Stimulated activated CD4-positive, alpha-beta T cell treated with anti-CD3 and anti-CD28 coated beads, Interleukin-15, amount 100 ng/mL, for 48 hours (primary cell): ENCODE data around the gene RAE1.

Source experiments
- DNase-seq, 2 donors: peaks; one replicate each; pipeline ENCODE4 v3.0.0-alpha.2; 2020; ENCODE audit warnings: low read depth in 2 of 2

Gene RAE1

DNA sequence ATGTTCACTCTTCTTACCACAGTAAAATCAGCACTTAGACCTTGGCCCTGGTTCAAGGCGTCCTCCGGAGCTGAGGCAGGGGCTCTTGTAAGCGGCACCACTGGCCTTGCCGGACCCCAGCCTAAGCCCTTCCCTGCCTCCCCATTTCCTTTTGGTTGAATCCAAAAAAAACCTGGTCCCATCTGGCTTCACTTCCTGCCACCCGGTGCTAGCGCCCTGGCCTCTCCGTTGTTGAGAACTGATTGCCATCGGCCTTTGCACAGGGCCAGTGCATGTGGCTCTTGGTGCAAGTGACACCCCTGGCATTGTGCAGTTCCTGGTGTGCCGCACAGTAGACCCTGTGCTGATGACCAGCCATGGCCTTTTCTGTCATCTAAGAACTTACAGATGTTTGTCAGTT, 21.1 kb downstream of the RAE1 start:
- no peak for DNase-seq

DNA sequence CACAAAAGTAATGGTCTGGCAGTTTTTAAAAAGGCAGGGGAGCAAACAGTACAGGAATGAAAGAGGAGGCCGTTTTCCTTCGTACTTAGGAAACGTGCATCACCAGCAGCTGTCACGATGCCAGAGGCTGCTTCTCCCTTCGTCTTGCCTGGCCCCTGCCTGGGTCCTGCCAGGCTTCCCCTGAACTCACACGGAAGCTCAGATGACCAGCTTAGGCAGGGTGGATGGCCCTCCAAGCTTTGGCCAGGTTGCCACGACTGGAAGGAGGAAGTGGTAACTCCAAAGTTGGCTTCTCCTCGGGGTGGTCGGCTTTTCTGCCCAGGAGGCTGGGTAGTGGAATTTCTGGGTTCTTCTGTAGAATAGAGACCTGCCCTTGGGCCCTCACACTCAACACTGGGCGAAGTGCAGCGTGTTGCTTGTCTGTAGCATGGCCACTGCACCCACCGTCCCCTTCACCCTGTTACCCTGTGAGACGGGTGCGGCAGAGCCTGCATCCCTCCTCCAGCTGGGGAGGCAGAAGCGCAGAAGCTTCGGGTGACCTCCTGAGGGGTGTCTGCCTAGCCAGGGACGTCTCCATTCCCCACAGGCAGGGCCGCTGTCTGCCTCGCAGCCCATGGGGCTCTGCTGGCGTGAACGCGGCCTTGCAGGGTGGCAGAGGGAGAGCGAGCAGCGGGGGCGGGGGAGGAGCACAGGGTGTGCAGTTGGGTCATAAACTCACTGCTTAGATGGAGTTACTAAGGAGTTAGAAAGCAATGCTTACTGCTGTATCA, 21.7 kb downstream of the RAE1 start:
- no peak for DNase-seq

DNA sequence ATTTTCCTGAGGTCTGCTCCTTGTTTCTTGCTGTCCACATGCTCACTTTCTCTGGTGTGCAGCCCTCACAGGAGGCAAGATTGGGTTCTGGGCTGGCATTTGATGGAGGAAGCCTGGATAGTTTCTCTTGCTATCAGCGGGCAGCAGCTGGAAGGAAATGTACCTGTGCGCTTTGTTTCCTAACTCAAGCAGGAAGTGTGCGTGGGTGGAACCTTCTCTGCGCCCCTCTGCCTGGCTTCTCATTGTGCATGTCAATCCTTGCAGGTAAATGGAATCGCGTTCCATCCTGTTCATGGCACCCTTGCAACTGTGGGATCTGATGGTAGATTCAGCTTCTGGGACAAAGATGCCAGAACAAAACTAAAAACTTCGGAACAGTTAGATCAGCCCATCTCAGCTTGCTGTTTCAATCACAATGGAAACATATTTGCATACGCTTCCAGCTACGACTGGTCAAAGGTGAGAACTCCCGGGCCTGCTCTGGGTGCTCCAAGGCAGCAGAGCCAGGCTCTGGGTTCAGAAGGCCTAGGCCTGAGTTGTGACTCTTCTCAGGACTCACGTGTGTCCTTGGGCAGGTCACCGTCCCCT, 23.4 kb downstream of the RAE1 start:
- DNase-seq = no peak

DNA sequence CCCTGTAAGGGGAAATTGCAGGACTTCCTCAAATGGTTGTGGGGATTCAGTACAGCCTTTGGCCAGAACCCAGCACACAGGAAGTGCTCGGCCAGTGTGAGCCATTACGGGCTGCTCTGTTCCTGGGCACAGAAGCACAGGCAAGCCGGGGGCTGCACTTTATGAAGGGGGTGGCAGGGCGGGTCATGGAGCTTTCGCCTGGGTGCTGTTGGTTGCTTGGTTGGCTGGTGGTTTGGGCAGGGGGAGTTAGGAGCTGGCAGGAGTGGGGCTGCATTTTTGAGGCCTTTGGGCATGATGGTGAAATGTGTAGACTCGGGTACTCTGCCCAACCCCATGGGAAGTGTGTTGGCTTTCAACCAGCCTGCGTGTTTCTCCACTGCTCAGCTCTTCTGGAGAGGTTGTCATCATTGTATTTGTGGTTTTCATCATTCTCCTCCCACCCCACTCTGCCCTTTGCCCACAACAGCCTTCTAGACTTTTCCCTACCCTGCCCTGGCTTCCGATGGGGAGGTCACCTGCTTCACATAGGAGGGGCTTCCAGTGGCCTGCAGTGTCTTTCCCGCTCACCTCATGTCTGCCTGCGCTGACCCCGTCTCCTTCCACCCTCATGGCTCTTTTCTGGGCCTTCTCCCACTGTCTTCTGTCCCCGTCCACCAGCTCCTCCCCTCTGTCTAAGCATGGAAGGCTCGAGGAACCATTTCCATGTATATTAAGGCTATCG, 24.0 kb downstream of the RAE1 start:
- DNase-seq = no peak

DNA sequence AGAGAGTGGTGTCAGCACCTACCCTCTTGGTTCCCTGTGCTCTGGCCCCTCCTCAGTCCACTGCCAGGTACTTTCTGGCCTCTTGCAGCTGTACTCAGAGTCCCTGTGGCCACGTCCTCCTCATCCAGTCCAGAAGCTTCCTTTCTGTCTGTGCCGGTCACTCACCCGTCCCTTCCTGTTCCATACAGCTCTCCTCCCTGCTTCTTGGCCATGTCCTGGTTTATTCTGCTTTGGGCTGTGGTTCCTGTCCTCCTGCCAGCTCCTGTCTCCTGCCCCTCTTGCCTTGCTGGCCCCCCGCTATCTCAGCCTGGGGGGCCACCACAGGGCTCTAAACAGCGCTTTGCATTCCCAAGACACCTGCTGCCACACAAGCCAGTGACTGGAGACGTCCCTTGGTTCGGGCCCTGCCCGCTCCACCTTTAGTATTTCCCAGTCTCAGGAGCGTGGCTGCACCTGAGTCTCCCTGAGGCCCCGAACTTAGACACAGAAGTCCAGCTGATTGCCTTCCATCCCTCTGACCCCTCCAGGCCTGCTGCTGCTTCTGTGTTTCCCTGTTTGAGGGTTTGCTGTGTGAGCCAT, 24.7 kb downstream of the RAE1 start:
- DNase-seq = no peak

DNA sequence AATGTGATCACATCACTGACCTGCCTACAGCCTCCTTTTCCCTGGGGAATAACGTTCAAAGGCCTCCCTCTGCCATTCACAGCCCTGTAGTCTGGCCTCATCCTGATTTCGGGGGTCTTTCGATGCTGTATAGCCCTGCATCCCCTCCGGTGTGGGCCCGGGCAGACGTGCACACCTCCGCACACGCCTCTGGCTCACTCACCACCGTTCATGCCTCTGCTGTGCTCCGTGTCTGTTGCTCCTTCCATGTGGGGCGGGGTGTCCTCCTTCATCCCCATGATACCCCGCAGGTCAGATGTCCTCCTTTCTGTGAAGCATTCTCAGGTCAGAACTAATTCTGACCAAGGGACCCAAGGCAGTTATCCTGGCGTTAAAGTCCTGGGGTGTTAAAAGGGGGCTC, 26.3 kb downstream of the RAE1 start:
- DNase-seq = no peak

DNA sequence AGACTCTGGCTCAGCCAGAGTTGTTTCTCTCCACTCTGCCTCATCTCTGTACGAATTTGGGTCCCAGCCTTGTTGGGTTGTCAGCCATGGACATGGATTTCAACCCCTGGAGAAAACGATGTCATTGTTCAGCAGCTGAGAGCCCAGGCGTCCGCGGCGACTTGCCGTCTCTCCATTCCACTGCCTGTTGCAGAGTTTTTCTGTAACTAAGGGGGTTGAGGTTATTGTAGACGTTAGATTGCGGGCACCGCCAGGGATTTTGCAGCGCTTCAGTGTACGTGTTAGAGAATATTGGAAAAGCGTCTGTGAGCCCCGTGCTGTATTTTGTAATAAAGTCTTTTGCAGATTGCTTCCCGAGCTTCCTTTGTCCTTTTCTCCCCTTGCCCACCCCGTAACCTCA, 27.1 kb downstream of the RAE1 start:
- DNase-seq = no peak

DNA sequence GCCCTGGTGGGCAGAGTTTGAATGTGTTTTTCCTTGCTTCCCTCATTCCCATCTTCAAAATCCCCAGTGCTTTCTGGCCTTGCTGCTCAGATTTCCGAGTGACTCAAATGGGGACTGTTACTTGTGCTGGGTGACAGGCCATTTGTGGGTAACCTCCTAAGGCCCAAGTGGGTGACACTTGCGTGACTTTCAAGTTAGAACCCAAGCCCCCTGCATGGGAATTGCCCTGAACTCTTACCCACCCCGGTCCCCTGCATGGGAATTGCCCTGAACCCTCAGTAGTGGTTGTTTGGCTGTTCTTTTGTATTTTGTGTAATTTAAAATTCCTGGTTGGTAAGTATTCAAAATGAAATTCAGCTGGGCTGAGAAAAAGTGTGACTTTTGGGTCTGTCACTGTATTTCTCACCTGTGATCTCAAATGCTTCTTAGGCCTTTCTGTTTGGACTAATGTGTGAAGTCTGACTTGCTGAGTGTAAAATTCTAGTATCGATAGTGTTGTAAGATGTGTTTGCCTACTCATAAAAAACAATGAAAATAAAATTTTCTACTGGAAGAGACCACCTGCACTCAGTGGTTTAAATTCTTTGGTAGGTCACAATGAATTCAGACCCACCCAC, 27.7 kb downstream of the RAE1 start:
- no peak for DNase-seq

DNA sequence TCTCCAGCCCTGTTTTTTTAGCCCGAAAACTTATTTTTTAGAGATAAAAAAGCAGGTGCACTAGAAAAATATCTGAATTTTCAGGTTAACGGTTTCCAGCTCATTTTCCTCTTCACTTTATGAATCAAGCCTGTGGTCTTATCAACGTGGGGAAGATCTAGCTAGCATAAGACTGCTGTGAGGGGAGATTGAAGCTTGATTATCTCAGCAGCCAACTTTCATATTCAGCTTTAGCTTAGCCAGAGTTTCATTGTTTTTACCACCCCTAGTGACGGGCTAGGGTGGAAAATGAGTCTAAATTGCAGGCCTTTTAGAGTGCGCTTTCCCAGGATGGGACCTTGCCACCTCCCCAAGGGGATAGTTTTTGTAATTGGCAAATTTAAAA, 28.2 kb downstream of the RAE1 start:
- no peak for DNase-seq

DNA sequence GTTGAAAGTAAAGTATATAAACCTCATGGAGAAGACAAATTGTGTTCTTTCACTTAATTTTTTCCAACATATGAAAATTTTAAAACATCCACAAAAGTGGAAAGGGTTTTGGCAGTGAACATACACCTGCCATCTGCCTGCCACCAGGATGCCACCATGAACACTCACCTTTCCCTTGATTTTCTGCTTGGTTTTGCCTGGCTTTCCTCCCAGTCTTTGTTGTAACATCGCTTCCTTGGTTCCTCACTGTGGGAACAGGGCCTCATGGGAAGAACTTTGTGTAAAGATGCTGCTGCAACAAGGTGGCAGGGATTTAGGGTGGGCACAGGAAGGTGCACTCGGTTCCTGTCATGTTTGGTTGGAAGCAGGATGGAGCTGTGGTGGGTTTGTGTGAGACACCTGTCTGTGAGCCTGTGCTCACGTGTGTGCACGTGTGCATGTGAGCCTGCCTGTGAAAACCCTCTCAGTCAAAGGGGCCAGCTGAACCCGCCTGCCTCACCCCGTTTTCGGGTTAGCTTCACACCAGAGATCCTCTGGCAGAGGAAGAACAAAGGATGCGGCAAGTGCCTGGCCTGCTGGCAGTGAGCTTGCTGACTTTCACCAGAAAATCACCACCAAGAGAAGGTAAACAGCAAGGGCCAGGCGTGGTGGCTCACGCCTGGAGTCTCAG, 29.2 kb downstream of the RAE1 start:
- DNase-seq = no peak

DNA sequence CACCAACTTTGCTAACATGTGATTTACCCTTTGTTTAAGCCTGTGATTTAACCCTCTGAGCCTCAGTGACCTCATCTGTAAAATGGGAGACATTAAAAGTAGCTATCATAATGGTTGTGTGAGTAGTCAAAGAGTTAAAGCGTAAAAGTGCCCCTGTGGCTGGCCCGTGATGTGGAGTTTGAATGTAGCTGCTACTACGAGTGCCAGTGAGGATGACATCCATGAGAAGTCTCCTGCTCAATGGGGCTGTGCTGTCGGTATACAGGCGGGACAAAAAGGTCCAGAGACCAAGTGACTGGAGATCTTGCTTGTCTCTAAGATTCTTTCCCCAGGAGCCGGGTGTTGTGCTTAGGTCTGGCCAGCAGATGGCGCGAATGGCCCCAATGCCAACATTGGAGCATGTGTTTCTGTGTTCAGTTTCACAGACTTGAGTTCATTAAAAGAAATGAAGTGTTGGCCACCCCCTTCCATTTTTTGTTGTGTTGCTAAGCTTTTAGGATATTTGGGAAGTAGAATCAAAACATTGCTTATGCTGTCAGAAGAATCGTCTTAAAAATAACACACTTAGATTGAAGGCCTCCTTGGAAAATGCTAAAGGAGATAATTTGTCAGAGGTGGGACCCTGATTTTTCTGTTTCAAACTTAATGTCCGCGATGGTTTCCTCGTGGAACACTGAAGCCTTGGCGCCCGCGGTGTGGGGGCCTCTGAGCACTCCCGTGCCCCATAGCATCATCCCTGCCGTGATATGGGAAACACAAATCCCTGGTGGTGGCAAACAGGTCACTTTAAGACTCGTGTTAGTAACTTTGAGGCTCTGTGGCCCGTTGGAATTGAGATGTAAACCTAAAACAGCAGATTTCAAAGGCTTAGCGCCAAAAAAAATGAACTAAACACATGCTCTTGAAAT, 30.8 kb downstream of the RAE1 start:
- DNase-seq = peak; percentile 68 to 74

DNA sequence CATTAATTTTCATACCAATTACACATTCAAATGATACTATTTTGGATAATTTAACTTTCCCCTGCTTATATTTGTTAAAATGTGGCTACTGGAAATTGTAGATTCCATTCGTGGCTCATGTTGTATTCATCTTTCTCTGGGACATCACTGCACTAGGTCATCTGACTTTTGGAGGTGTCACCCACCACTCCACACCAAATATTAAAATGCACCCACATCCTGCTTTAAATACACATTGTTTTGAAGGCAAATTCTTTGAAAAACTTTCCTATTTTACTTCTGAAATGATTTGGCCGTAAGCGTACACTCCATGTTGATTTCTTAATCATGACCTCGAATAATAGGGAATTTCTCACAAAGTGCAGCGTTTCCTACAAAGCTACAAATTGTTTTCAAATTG, 31.5 kb downstream of the RAE1 start:
- no peak for DNase-seq

DNA sequence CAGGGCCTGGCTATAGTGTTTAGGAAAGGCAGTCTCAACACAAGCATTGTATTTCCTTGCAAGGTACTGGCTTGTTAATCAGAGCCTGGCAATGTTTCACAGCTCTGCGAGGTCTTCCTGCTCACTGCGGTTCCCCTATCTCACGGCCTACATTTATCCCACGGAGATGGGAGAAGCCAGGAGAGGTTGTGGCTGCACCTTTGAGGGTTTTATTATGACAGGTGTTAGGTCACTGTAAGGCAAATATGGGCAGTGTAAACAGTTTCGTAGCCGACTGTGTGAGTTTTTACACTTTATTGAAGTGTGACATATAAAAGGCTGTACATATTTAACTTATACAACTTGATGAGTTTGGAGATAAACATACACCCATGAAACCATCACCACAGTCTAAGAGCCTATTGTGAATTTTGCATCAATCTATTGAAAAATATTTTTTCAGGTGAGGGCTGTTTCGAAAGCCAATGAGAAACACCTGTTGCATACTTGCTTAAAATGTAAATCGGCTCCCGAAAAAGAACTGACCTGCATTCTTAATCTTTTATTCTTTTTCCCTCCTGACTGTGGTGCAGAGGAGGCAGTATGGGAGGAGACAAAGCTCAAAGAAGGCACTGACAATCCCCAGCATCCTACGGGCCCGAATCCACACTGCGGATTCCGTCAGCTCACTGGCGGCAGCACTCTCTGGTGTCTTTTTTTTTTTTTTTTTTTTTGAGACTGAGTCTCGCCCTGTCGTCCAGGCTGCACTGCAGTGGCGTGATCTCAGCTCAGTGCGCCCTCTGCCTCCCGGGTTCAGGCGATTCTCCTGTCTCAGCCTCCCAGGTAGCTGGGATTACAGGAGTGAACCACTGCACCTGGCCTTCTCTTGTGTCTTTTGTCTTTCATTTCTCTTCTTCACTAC, 32.6 kb downstream of the RAE1 start:
- DNase-seq = no peak

DNA sequence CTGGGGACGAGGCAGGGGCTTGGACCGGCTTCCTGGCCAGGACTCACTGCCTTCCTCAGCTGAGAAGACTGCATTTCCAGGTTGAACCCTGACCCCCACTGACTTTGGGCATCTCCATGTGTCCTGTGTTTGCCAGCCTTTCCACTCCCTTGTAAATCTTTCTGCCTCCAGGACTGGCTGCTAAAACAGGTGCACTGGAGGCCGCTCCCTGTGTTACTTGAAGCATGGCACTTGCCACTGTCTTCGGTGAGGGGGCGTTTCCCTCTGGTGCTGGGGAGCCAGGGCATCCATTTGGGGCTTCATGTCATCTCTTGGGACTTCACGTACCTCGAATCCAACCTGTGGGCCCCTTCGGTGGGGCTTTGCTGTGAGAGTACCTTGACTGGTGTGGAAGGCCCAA, 33.4 kb downstream of the RAE1 start:
- DNase-seq = no peak

DNA sequence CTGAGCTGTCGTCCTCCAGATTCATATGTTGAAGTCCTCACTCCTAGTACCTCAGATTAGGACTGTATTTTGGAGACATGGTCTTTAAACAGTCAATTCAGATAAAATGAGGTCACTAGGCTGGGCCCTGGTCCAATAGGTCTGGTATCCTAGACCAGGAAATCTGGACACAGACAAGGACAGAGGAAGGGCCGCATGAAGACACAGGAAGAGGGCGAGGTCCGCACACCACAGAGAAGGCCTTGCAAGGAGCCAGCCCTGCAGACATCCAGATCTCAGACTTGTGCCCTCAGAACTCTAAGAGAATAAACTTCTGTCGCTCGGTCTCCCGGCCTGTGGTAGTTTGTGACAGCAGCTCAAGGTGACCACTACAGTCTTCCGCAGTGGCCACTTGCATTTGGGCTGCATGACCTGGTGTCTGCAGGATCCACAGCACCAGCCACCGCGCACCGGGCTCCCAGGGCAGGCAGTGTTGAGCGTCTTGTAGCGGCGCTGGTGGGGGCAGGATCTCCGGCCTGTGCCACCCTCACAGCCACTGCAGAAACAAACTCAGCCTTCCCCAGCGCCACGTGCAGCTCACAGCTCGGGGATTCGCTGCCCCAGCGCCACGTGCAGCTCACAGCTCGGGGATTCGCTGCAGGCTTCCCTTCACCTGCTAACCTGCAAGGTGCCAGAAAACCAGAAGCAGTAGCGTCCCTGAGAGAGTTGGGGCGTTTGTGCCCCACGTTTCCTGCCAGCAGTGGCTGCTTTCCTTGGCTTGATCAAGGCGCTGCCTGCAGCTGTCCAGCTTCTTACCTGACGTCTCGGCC, 34.1 kb downstream of the RAE1 start:
- no peak for DNase-seq

DNA sequence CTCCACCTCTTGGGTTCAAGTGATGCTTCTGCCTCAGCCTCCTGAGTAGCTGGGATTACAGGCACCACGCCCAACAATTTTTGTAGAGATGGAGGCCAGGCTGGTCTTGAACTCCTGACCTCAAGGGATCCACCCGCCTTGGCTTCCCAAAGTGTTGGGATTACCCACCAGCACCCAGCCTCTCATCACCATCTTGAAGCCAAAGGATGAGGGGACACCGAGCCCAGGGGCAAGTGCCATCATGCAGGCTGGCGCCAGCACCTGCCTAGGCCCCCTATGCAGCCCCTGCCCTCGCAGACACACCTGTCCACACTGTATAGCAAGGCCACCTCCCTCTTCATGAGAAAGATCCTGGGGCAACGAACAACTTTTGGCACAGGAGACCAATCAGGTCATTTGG, 34.9 kb downstream of the RAE1 start:
- no peak for DNase-seq

DNA sequence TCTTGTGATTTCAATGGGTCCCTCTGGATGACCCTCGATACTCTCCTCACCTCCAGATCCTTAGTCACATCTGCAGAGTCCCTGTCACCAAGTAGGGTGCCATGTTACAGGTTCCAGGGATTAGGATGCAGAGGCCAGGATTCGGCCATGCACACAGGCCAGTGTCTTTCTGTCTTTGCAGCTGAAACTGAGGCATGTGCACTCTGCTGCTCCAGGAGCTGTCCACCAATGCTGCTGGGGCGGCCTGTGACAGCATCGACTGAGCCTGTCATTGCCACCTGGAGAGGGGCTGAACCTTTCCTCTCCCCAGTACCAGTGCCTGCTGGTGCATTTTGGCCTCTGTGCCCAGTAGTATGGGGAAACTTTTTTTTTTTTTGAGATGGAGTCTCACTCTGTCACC, 35.7 kb downstream of the RAE1 start:
- DNase-seq = no peak

DNA sequence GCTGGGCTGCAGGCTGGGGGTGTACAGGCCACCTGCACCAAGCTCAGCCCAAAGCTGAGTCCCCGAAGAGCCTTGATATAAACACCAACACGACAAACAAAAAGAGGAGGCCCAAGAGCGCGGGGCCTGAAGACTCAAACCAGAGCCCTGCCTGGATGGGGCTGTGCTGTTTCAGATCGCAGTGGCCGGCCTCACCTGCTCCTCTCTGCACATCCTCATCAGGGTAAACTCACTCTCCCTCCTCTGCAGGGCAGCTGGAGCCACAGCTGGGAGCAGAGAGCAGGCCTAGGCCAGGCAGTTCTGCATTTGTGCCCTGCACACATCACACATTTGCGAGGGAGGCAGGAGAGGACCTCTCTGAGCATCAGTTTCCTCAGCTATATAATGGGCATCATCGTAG, 36.4 kb downstream of the RAE1 start:
- no peak for DNase-seq

DNA sequence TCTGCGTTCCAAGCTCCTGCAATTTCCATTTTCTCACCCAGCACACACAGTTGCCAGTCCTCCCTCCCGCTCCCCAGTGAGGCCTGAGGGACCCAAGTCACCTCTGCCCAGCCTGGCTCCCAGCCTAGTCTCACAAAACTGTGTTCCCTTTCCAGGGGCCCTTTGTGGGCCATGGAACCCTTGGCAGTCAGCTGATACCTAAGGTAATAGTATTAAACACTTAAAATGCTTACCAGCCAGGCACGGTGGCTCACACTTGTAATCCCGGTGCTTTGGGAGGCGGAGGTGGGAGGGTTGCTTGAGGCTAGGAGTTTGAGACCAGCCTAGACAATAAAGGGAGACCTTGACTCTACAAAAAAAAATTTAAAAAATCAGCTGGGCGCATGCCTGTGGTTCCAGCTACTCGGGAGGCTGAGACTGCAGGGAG, 36.9 kb downstream of the RAE1 start:
- DNase-seq = no peak
